ENCODE data around the gene KDM4C.

DNA sequence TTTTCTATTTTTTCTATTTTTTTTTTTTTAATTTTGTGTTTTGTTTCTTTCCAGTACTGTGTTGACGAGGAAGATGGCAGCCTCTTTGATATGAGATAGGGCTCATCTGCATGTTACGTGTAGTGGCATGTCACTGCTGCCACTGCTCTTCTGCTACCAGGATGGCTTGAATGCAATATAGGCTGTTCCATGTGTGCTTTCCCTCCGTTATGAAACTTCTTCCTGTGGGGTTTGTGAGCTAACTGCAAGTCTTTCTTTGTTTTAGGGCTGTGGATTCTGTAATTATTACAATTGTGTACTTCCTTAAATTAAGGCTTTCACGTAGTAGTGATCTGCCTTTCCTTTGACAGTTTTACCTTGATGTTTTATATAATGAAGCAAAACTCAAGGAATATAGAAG, 184.6 kb downstream of the KDM4C start:
- TF ChIP-seq, protein P1, sequence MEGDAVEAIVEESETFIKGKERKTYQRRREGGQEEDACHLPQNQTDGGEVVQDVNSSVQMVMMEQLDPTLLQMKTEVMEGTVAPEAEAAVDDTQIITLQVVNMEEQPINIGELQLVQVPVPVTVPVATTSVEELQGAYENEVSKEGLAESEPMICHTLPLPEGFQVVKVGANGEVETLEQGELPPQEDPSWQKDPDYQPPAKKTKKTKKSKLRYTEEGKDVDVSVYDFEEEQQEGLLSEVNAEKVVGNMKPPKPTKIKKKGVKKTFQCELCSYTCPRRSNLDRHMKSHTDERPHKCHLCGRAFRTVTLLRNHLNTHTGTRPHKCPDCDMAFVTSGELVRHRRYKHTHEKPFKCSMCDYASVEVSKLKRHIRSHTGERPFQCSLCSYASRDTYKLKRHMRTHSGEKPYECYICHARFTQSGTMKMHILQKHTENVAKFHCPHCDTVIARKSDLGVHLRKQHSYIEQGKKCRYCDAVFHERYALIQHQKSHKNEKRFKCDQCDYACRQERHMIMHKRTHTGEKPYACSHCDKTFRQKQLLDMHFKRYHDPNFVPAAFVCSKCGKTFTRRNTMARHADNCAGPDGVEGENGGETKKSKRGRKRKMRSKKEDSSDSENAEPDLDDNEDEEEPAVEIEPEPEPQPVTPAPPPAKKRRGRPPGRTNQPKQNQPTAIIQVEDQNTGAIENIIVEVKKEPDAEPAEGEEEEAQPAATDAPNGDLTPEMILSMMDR (IDR thresholded peaks at IDR 0.05), result no peak
- TF ChIP-seq POLR2A (IDR thresholded peaks at IDR 0.05), result no peak
